Endothelial cell of umbilical vein (primary cell): ENCODE results near the gene NALCN. TPM values are rescaled to one million over a fixed set of nuclear protein-coding genes. Genes with fewer than 3 reads are reported as not detected.

Experiments used
- BruUV-seq: library from RNA; stranded (reverse); fragments of 400-500 nt; replicated peaks from 2 replicates; lab custom pipeline; 2021; lab: Mats Ljungman, UMichigan
- CTCF ChIA-PET: fragments of 300-600, 350-600 bp; sonication (Branson Sonifier 250); formaldehyde crosslinking; loops from one replicate; lab custom pipeline; 2021; ENCODE audit warnings: antibody characterized with exemption, inconsistent platforms; lab: Charles Lee
- POLR2A ChIA-PET: fragments of 300-600, 350-600 bp; sonication (Branson Sonifier 250); formaldehyde crosslinking; loops from one replicate; lab custom pipeline; 2021; ENCODE audit warnings: antibody characterized with exemption, inconsistent platforms; lab: Charles Lee
- DNase-seq: peaks from one replicate; pipeline ENCODE4 v3.0.0-alpha.2; 2011; ENCODE audit warnings: low read depth, low spot score
- FAIRE-seq: peaks from 2 replicates; lab custom pipeline; 2011; peaks lifted over from hg19 to GRCh38; lab: Jason Lieb, UNC
- H2AFZ ChIP-seq: 2 replicates; pipeline ENCODE4 v1.6.0; 2012; ENCODE audit warnings: low read depth, low read length, control low read depth, inconsistent platforms
- H3K27ac ChIP-seq: 2 replicates; pipeline ENCODE4 v1.5.1; 2011; ENCODE audit warnings: low read depth, mild to moderate bottlenecking, control low read depth, low read length, moderate library complexity; ENCODE audit not compliant: insufficient read depth
- H3K27me3 ChIP-seq, 2 experiments: 2 replicates each; pipeline versions ENCODE4 v1.6.0 to v1.6.1; 2011; ENCODE audit warnings: low read length in 2 of 2, mixed read lengths in 1 of 2; ENCODE audit not compliant: control insufficient read depth in 2 of 2, insufficient read depth in 2 of 2
- H3K36me3 ChIP-seq, 2 experiments: 2 replicates in 1 of 2; 3 replicates in 1 of 2; pipeline ENCODE4 v1.5.1; 2011; ENCODE audit warnings: low read length in 2 of 2, mild to moderate bottlenecking in 1 of 2, moderate library complexity in 1 of 2; ENCODE audit not compliant: control insufficient read depth in 2 of 2, insufficient read depth in 2 of 2; ENCODE audit errors: extremely low read depth in 1 of 2
- H3K4me1 ChIP-seq: 3 replicates; pipeline ENCODE4 v1.5.1; 2011; ENCODE audit warnings: mild to moderate bottlenecking, low read length; ENCODE audit not compliant: control insufficient read depth, insufficient read depth; ENCODE audit errors: extremely low read depth
- H3K4me2 ChIP-seq: 2 replicates; pipeline ENCODE4 v1.6.1; 2011; ENCODE audit warnings: low read length, control low read depth, mixed read lengths; ENCODE audit not compliant: insufficient read depth
- H3K4me3 ChIP-seq, 3 experiments: fragments of 200-600 bp in 1 of 3; sonication (generic), shearing (Covaris generic) in 1 of 3; replicated peaks in 1 of 3; 2 replicates each; pipeline ENCODE4 v1.5.1; 2011 to 2016; ENCODE audit warnings: control low read depth in 3 of 3, low read length in 3 of 3, mild to moderate bottlenecking in 2 of 3, inconsistent platforms in 1 of 3, low read depth in 1 of 3, moderate library complexity in 1 of 3; ENCODE audit not compliant: insufficient read depth in 1 of 3
- H3K79me2 ChIP-seq: 2 replicates; pipeline ENCODE4 v1.6.0; 2012; ENCODE audit warnings: low read length, inconsistent platforms; ENCODE audit not compliant: control insufficient read depth, insufficient read depth
- H3K9ac ChIP-seq: replicated peaks from 2 replicates; pipeline ENCODE3; 2011; ENCODE audit warnings: low read length, control low read depth; ENCODE audit not compliant: insufficient read depth; ENCODE audit errors: extremely low read depth
- H3K9me1 ChIP-seq: replicated peaks from 3 replicates; pipeline ENCODE4 v1.6.0; 2011; ENCODE audit warnings: mild to moderate bottlenecking, low read length; ENCODE audit not compliant: control insufficient read depth, insufficient read depth; ENCODE audit errors: extremely low read depth
- H3K9me3 ChIP-seq: replicated peaks from 2 replicates; pipeline ENCODE4 v1.5.1; 2012; ENCODE audit warnings: low read length, inconsistent platforms; ENCODE audit not compliant: control insufficient read depth, insufficient read depth
- H4K20me1 ChIP-seq: replicated peaks from 2 replicates; pipeline ENCODE3; 2011; ENCODE audit warnings: mild to moderate bottlenecking, low read length; ENCODE audit not compliant: control insufficient read depth, insufficient read depth; ENCODE audit errors: extremely low read depth
- CTCF ChIP-seq, 2 donors: IDR thresholded peaks; 1 replicate in 1 of 2; 2 replicates in 1 of 2; pipeline ENCODE4 v1.5.1; 2011; ENCODE audit warnings: low read length in 2 of 2, mild to moderate bottlenecking in 2 of 2, moderate library complexity in 2 of 2, control low read depth in 1 of 2, inconsistent platforms in 1 of 2, low read depth in 1 of 2; ENCODE audit not compliant: insufficient read depth in 1 of 2; ENCODE audit errors: extremely low read depth in 1 of 2
- EZH2 ChIP-seq: IDR thresholded peaks from 2 replicates; pipeline ENCODE4 v1.6.1; 2012; ENCODE audit warnings: borderline replicate concordance, low read depth, mild to moderate bottlenecking, moderate library complexity, low read length, inconsistent platforms; ENCODE audit not compliant: severe bottlenecking
- FOS ChIP-seq: IDR thresholded peaks from 2 replicates; pipeline ENCODE4 v1.6.1; 2011; ENCODE audit warnings: mild to moderate bottlenecking, low read length, moderate library complexity, borderline replicate concordance; ENCODE audit not compliant: insufficient read depth
- GATA2 ChIP-seq: IDR thresholded peaks from 2 replicates; pipeline ENCODE4 v1.7.0; 2011; ENCODE audit warnings: low read depth, mild to moderate bottlenecking, moderate library complexity, mixed read lengths, low read length; ENCODE audit not compliant: insufficient read length, insufficient read depth
- JUN ChIP-seq: IDR thresholded peaks from 2 replicates; pipeline ENCODE4 v1.6.1; 2011; ENCODE audit warnings: borderline replicate concordance, low read depth; ENCODE audit not compliant: insufficient read length, insufficient read depth
- MYC ChIP-seq: IDR thresholded peaks from one replicate; pipeline ENCODE4 v1.6.1; 2011; ENCODE audit warnings: mild to moderate bottlenecking, low read depth, low read length
- POLR2A ChIP-seq: IDR thresholded peaks from 2 replicates; pipeline ENCODE4 v1.6.1; 2012; ENCODE audit warnings: low read depth, mild to moderate bottlenecking, control low read depth, low read length
- POLR2AphosphoS5 ChIP-seq: IDR thresholded peaks from 2 replicates; pipeline ENCODE4 v1.6.1; 2012; ENCODE audit warnings: low read depth, mild to moderate bottlenecking, control low read depth, low read length, moderate library complexity; ENCODE audit not compliant: insufficient read depth
- dilution Hi-C: fragments of 300-500 bp; cut with MboI; formaldehyde crosslinking; loops from one replicate; pipeline ENCODE4 v1.15.0; 2019; ENCODE audit warnings: low sequenced_read_pairs; ENCODE audit not compliant: extremely low pct_ligation_motif_present
- intact Hi-C: fragments of 100-400 bp; cut with micrococcal nuclease; formaldehyde crosslinking; loops from one replicate; pipeline ENCODE4 v1.10.0; 2022
- polyA plus RNA-seq, 4 experiments: library from polyadenylated mRNA; depleted of rRNA in 3 of 4; stranded (reverse) in 3 of 4; unstranded in 1 of 4; fragments of >200 nt; gene quantifications; 2 replicates each; pipeline versions ENCODE4 v1.2.1 to v1.2.3, GENCODE V29; 2011 to 2012; ENCODE audit warnings: missing spikeins in 1 of 4
- total RNA-seq: library from RNA; stranded (reverse); gene quantifications from 2 replicates; pipeline ENCODE4 v1.2.3, GENCODE V29; 2021
- TF ChIP-seq, protein P1 (sequence below): IDR thresholded peaks from 2 replicates; pipeline ENCODE4 v1.6.1; 2011; ENCODE audit not compliant: insufficient read depth, insufficient read length

Gene NALCN
- total and polyA plus RNA-seq, 2 donors (not counting 3 experiments of a cell fraction or from before 2014, with no cell fraction given): 3.3 to 4.4 TPM

DNA sequence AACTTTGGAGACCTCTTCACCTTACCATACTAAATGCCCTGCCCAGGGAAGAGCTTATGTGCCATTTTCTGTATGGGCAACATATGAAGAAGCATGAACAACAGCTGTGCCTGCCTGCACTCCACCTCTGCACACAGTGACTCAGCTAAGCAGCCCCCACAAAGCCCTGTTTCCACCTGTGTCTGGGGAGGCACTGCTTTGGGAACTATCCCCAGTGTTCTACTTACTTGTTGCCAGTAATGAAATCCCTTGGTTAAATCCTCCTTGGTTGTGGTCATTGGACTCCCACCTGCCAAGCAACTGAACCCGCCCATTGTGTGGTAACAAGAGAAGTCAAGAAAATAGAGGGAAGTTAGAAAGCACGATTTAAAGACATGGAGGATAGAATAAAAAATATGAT is 84.6 kb downstream of the NALCN start:
- Histone ChIP-seq H3K9me1 (no peaks in the 10 kb centered on the region), H4K20me1 (no peaks in the 10 kb centered on the region), H2AFZ (no peak overlapping the region), H3K27ac (no peak overlapping the region), H3K4me1 (no peaks in the 10 kb centered on the region), H3K9me3 (no peaks in the 10 kb centered on the region), H3K79me2 (no peaks in the 10 kb centered on the region), H3K36me3 (no peaks in the 10 kb centered on the region), H3K27me3 (no peaks in the 10 kb centered on the region), H3K4me2 (no peak overlapping the region), H3K4me3 (no peak overlapping the region), H3K9ac (no peak overlapping the region)
- no peak for TF ChIP-seq FOS
- TF ChIP-seq, protein P1, sequence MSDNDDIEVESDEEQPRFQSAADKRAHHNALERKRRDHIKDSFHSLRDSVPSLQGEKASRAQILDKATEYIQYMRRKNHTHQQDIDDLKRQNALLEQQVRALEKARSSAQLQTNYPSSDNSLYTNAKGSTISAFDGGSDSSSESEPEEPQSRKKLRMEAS: no peak
- TF ChIP-seq CTCF (IDR thresholded peaks at IDR 0.05; ENCODE audit: extremely low read depth in 1 of 2, insufficient read depth in 1 of 2, low read depth in 1 of 2, low read length in 2 of 2): no peak
- no peak for TF ChIP-seq GATA2
- TF ChIP-seq MYC: no peak
- POLR2A ChIA-PET: interaction anchor here (0.7 kb wide), 1 partner anchor 22 kb away, joined by 3 read pairs; no protein-coding TSS in a partner anchor
- no TSS peak for BruUV-seq
- FAIRE-seq: no peak
- DNase-seq: no peak
- CTCF ChIA-PET: no interaction called here
- intact Hi-C loops: no loop called here
- dilution Hi-C loops: no loop called here

- Histone ChIP-seq H3K4me2 (no peak overlapping the region), H3K9me1 (no peaks in the 10 kb centered on the region), H3K9me3 (no peaks in the 10 kb centered on the region), H3K79me2 (no peaks in the 10 kb centered on the region), H3K4me1 (no peaks in the 10 kb centered on the region), H3K36me3 (no peaks in the 10 kb centered on the region), H3K27me3 (no peaks in the 10 kb centered on the region), H3K4me3 (no peak overlapping the region), H4K20me1 (no peaks in the 10 kb centered on the region), H3K27ac (no peak overlapping the region), H2AFZ (no peak overlapping the region), H3K9ac (no peak overlapping the region)
- POLR2A ChIA-PET: no interaction called here
- intact Hi-C loops: no loop called here
- TF ChIP-seq CTCF (IDR thresholded peaks at IDR 0.05; ENCODE audit: extremely low read depth in 1 of 2, insufficient read depth in 1 of 2, low read depth in 1 of 2, low read length in 2 of 2) (no peak), GATA2 (no peak), EZH2 (no peak), POLR2A (no peak), MYC (no peak), FOS (no peak), JUN (no peak), POLR2AphosphoS5 (no peak)
- TF ChIP-seq, protein P1: no peak
- dilution Hi-C loops: no loop called here
- FAIRE-seq (no peak), DNase-seq (no peak)
- no TSS peak for BruUV-seq
- CTCF ChIA-PET: no interaction called here
These were observed 88.4 kb downstream of the NALCN start for GRCh38 chr13:101327871-101328270.
